NCI-H187 (cell line): ENCODE results near the gene GCG.

Source experiments
- DNase-seq, 2 experiments: peaks; one replicate each; lab custom pipeline; 2025; lab: John Stamatoyannopoulos, UW

Gene GCG

DNA sequence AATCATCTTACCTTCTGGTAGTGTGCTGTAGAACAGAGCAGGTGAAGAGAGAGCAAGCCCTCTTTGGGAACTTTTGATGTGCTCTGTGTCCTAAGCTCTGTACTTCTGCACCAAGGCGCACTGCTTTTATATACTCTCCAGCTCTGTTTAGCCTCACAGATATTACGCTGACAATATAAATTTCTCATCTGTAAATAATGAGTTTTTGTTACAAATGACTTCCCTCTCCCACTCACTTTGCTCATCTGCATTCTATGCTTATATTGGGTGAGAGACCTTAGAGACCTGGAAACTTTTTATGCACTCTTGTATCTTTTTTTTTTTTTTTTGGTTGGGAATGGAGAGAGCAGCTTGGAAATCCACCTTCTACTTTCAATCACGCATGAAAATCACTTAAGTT, at the start of gene GCG:
Gene GCG (minus strand): TSS at position 101 of the 400 bp plus-strand sequence. CDS start 3,069 bp downstream, outside the sequence.
- no peak for DNase-seq

- no peak for DNase-seq
Observed at GRCh38 chr2:162200636-162201035, 48.6 kb upstream of the GCG start.

GRCh38 chr2:162199913-162200312, 47.9 kb upstream of the GCG start:
- DNase-seq: no peak

GRCh38 chr2:162198239-162198638, 46.2 kb upstream of the GCG start:
- DNase-seq: no peak

DNA sequence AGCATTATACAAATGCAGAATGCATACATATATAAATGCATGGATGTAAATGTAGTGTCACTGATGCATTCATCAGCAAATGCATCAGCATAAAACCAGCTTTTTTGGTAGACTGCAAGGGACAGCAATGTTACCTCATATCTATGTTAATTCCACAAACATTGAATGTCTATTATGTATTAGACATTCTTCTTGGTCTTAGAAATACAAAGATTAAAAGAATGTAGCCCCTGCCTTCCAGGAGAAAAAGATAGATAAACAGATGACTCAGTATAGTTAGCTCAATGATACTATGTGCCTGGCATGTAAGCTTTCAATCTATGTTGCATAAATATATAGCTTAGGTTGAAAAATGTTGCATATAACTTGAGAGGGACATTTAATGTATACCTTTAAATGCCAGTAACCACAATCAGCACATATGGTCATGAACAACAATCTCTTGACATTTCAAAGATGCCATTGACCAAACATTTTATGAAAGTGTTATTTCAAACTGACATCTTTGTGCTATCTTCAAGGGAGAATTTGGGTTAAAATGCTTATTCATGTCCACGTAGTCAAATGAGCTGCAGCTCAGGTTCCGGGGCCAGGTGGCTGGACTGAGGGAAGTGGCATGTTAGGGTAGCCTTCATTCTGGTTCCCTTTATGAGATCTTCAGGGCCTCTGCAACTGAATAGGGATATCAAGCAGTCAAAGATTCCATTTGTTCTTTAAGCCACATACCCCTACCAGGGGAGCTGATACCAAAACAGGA, 45.2 kb upstream of the GCG start:
- no peak for DNase-seq

GRCh38 chr2:162196638-162197037, 44.6 kb upstream of the GCG start:
- no peak for DNase-seq

- DNase-seq: no peak
Observed at GRCh38 chr2:162188451-162188850, 36.4 kb upstream of the GCG start.

- no peak for DNase-seq
Observed at GRCh38 chr2:162185541-162186232, 33.6 kb upstream of the GCG start.

GRCh38 chr2:162184821-162185450, 32.9 kb upstream of the GCG start:
- no peak for DNase-seq

- no peak for DNase-seq
Observed at GRCh38 chr2:162184359-162184758, 32.3 kb upstream of the GCG start.

DNA sequence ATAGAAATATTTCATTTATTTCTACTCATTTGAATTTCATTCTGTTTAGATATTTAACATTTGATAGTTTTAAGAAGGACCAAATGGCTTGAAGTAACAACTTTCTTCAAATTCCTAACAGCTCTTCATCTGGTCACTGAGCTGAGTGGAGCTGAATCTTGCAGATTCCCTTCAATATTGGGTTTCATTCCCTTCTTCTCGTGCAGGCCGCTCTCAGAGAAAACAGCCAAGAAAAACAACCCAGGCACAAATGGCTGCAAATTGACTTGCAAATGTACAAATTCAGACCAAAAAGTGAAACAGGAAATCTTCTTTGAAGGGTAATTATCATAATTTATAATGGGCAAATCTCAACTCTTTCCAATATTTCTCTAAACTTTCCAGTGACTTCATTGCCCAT, 30.3 kb upstream of the GCG start:
- no peak for DNase-seq

- DNase-seq: no peak
Observed at GRCh38 chr2:162177301-162177700, 25.3 kb upstream of the GCG start.

GRCh38 chr2:162175714-162176113, 23.7 kb upstream of the GCG start:
- DNase-seq: no peak

DNA sequence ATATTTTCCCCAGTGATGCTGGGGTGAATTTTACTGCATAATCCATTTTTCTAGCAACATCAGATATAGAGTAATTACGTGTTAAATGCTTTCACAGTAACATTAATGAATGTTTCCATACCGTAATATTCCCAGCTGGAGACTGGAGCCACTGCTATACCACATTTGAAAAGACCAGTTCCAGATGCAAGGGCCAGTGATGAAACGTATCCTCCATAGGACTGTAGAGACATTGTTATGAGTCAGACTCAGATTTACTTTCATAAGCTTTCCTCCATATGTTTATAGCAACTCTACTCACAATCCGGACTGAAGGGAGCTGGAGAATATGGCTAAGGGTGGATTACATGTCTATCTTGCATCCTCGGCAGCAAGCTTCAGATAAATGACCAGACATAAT, 22.7 kb upstream of the GCG start:
- DNase-seq: no peak

DNA sequence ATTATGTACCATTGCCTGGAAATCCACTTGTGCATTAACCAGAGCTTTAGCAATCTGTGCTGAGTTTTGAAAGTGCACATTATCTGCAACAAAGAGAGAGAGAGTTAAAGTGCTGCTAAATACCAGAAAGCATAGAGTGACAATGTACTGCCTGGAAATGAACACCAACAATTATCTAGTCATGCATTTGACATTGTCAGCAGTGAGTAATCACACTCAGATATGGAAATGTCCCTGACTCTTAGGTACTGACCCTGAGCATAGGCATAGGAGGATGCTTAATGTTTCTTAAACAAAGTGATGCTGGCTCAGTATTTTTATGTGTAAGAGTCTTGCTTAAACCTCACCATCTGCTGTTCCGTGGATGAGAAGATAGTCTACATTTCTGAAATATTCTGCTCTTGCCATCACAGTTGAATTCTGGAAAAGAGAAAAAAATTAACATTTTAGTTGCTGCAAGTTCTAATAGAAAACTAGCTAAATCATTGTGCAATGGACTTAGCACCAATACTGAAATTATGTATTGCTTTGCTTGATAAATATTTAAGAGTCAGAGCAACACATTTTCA, 20.8 kb upstream of the GCG start:
- DNase-seq: no peak

DNA sequence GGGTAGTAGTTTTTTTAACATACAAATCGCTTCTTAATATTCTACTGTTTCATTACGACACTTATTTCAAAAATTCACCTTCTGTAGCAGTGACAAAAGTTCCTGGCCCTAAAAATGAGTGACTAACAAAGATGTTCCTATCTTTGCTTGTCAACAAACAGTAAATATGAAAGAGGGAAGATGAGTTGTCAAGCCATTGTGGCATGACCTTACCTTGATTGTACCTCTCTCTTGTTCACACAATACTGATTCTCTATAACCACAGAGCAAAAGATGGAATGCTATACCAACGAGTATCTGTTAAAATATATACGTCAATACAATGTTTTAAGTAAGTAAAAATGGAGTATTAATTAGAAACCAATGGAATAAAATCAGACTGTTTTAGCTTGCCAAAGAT, 14.7 kb upstream of the GCG start:
- no peak for DNase-seq

GRCh38 chr2:162166174-162166573, 14.1 kb upstream of the GCG start:
- no peak for DNase-seq

DNA sequence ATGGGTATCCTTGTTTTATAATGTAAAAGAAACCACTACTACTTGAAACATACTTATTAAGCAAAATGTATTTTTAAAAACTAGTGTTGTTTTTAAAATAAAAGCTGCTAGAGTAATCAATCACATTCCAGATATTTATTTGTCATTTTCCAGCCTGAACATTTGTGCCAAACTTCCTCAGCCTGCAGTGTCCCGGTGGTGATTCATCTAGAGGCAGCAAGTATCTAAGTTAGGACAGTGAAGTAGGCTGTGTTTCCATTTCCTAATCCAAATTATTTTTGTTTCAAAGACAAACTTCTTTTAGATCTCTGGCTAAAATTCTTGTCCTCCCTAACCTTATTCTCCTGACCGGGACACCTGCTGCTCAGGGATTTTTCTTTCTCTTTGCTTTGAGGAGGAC, 12.8 kb upstream of the GCG start:
- DNase-seq: no peak

- DNase-seq: no peak
Observed at GRCh38 chr2:162159446-162159845, 7.4 kb upstream of the GCG start.

GRCh38 chr2:162156149-162156548, 4.1 kb upstream of the GCG start:
- no peak for DNase-seq

DNA sequence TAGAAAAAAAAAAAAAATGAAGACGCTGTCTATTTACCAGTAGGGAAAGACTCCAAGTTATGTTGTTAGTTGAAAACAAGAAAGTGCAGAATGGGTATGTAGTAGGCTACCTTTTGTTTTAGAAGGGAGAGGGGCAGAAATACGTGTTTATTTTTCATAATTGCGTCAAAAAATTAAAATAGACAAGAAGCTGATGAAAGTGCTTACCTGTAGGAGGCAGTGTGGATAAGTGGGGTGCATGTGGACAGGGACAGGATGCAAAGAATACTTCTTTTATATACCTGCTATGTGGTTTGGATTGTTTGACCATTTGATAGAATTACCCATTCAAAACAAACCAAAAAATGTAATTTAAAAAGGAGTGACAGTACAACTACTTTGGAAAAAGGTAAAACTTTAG, 3.0 kb upstream of the GCG start:
- DNase-seq: no peak

- peak in 1 of 2 experiments; percentile 4 for DNase-seq
Observed at GRCh38 chr2:162153608-162154224, 1.7 kb upstream of the GCG start.
